HCT116 (cell line): Measurements from ENCODE around the gene TBC1D21. TPM values are rescaled to one million over a fixed set of nuclear protein-coding genes. Genes with fewer than 3 reads are reported as not detected.

ENCODE experiments used
- ATAC-seq: fragments of 200-7000 bp; cut with Tn5 transposase; 2 replicates; pipeline ENCODE4 v1.9.1; 2020; ENCODE audit warnings: mild to moderate bottlenecking, moderate library complexity
- BruUV-seq: library from RNA; stranded (reverse); fragments of 400-500 nt; replicated peaks from 2 replicates; lab custom pipeline; 2021; lab: Mats Ljungman, UMichigan
- CTCF ChIA-PET: fragments of 300-600 bp; sonication (Branson Sonifier 250); formaldehyde crosslinking; loops from one replicate; lab custom pipeline; 2021; ENCODE audit warnings: antibody characterized with exemption; lab: Charles Lee
- POLR2A ChIA-PET: fragments of 300-600, 350-600 bp; sonication (Branson Sonifier 250); formaldehyde crosslinking; loops from one replicate; lab custom pipeline; 2021; ENCODE audit warnings: antibody characterized with exemption; lab: Charles Lee
- RAD21 ChIA-PET, 2 experiments: fragments of 300-600 bp; sonication (Branson Sonifier 250); formaldehyde crosslinking; loops; one replicate each; lab custom pipeline; 2023; ENCODE audit warnings: low total read pairs in 2 of 2; ENCODE audit not compliant: uncharacterized antibody in 2 of 2, unreplicated experiment in 2 of 2, low non-redundant PET in 1 of 2; lab: Charles Lee
- DNase-seq: peaks from one replicate; pipeline ENCODE4 v3.0.0-alpha.2; 2010; ENCODE audit warnings: low read depth, low spot score
- H2AFZ ChIP-seq: fragments of 200-600 bp; shearing (Covaris generic), sonication (generic); 2 replicates; pipeline ENCODE4 v1.6.1; 2017; ENCODE audit warnings: low read depth, mixed run types, mixed read lengths, antibody characterized with exemption, low read length; ENCODE audit not compliant: poor library complexity, severe bottlenecking
- H3K27ac ChIP-seq: 2 replicates; pipeline ENCODE4 v1.5.1; 2012; ENCODE audit warnings: low read depth, low read length
- H3K27me3 ChIP-seq: fragments of 200-600 bp; sonication (generic); 2 replicates; pipeline ENCODE4 v1.6.1; 2016; ENCODE audit warnings: mixed run types, low read length, mixed read lengths; ENCODE audit not compliant: insufficient read depth
- H3K36me3 ChIP-seq, 2 experiments: fragments of 200-500 bp in 1 of 2; fragments of 200-600 bp in 1 of 2; sonication (Bioruptor generic) in 1 of 2; sonication (generic) in 1 of 2; 2 replicates each; pipeline versions ENCODE4 v1.5.1 to v1.6.1; 2014 to 2016; ENCODE audit warnings: low read length in 2 of 2, inconsistent platforms in 1 of 2, mixed read lengths in 1 of 2, mixed run types in 1 of 2; ENCODE audit not compliant: insufficient read depth in 2 of 2, control insufficient read depth in 1 of 2
- H3K4me1 ChIP-seq, 2 experiments: fragments of 200-600 bp in 1 of 2; sonication (generic) in 1 of 2; 2 replicates each; pipeline versions ENCODE4 v1.5.1 to v1.6.1; 2012 to 2017; ENCODE audit warnings: low read length in 2 of 2, inconsistent platforms in 1 of 2, mild to moderate bottlenecking in 1 of 2, mixed read lengths in 1 of 2, mixed run types in 1 of 2, moderate library complexity in 1 of 2; ENCODE audit not compliant: insufficient read depth in 2 of 2, control insufficient read depth in 1 of 2
- H3K4me2 ChIP-seq: fragments of 200-600 bp; sonication (generic); 2 replicates; pipeline ENCODE4 v1.6.1; 2017; ENCODE audit warnings: mixed run types, low read length, mixed read lengths
- H3K4me3 ChIP-seq, 2 experiments: fragments of 200-600 bp in 1 of 2; sonication (generic) in 1 of 2; replicated peaks in 1 of 2; 2 replicates each; pipeline ENCODE4 v1.5.1; 2011 to 2016; ENCODE audit warnings: low read length in 2 of 2, control low read depth in 1 of 2, low read depth in 1 of 2, mild to moderate bottlenecking in 1 of 2, mixed read lengths in 1 of 2, mixed run types in 1 of 2
- H3K79me2 ChIP-seq: fragments of 200-600 bp; sonication (generic); 2 replicates; pipeline ENCODE4 v1.6.1; 2017; ENCODE audit warnings: mild to moderate bottlenecking, mixed run types, low read length, moderate library complexity, mixed read lengths; ENCODE audit not compliant: insufficient read depth
- H3K9ac ChIP-seq: fragments of 200-600 bp; sonication (generic); 2 replicates; pipeline ENCODE4 v1.6.1; 2016; ENCODE audit warnings: low read length, mixed read lengths
- H3K9me2 ChIP-seq: fragments of 200-600 bp; sonication (generic), shearing (Covaris generic); 2 replicates; pipeline ENCODE4 v1.6.1; 2017; ENCODE audit warnings: mixed run types, mild to moderate bottlenecking, moderate library complexity; ENCODE audit not compliant: insufficient read depth
- H3K9me3 ChIP-seq, 2 experiments: fragments of 200-500 bp in 1 of 2; fragments of 200-600 bp in 1 of 2; sonication (Bioruptor generic) in 1 of 2; sonication (generic) in 1 of 2; 2 replicates each; pipeline ENCODE4 v1.6.1; 2014 to 2017; ENCODE audit warnings: low read length in 2 of 2, mixed read lengths in 2 of 2, inconsistent platforms in 1 of 2, low read depth in 1 of 2, mild to moderate bottlenecking in 1 of 2, mixed run types in 1 of 2, moderate library complexity in 1 of 2; ENCODE audit not compliant: control insufficient read depth in 1 of 2, insufficient read depth in 1 of 2
- H4K20me1 ChIP-seq: fragments of 200-600 bp; sonication (generic), shearing (Covaris generic); 2 replicates; pipeline ENCODE4 v1.6.1; 2017; ENCODE audit warnings: mixed run types, mild to moderate bottlenecking, moderate library complexity; ENCODE audit not compliant: insufficient read depth
- CEBPB ChIP-seq: IDR thresholded peaks from 2 replicates; pipeline ENCODE4 v1.6.1; 2012; ENCODE audit warnings: low read depth
- EGR1 ChIP-seq: IDR thresholded peaks from 2 replicates; pipeline ENCODE4 v1.6.1; 2012; ENCODE audit warnings: low read depth
- ELF1 ChIP-seq: IDR thresholded peaks from 2 replicates; pipeline ENCODE4 v1.6.1; 2012; ENCODE audit warnings: low read depth, borderline replicate concordance
- EZH2 ChIP-seq: fragments of 200-600 bp; sonication (generic); IDR thresholded peaks from 2 replicates; pipeline ENCODE4 v1.6.1; 2017; ENCODE audit warnings: antibody characterized with exemption, mixed run types
- EZH2phosphoT487 ChIP-seq: fragments of 200-600 bp; IDR thresholded peaks from 2 replicates; pipeline ENCODE4 v1.6.1; 2018; ENCODE audit warnings: antibody characterized with exemption, borderline replicate concordance
- FOSL1 ChIP-seq: IDR thresholded peaks from 2 replicates; pipeline ENCODE4 v1.6.1; 2012; ENCODE audit warnings: low read depth
- POLR2A ChIP-seq: IDR thresholded peaks from 2 replicates; pipeline ENCODE4 v1.7.0; 2011; ENCODE audit warnings: borderline replicate concordance; ENCODE audit not compliant: insufficient read depth, insufficient read length; ENCODE audit errors: extremely low read depth
- POLR2AphosphoS5 ChIP-seq: IDR thresholded peaks from 2 replicates; pipeline ENCODE4 v1.6.1; 2011; ENCODE audit warnings: mild to moderate bottlenecking, low read depth, low read length, moderate library complexity
- SIN3A ChIP-seq: IDR thresholded peaks from 2 replicates; pipeline ENCODE4 v1.6.1; 2012; ENCODE audit warnings: low read depth
- SP1 ChIP-seq: IDR thresholded peaks from 2 replicates; pipeline ENCODE4 v1.6.1; 2012; ENCODE audit warnings: low read depth
- SRF ChIP-seq: IDR thresholded peaks from 2 replicates; pipeline ENCODE4 v1.6.1; 2012; ENCODE audit warnings: low read depth
- YY1 ChIP-seq: IDR thresholded peaks from 2 replicates; pipeline ENCODE4 v1.6.1; 2011; ENCODE audit warnings: low read length, low read depth, moderate library complexity, mild to moderate bottlenecking; ENCODE audit not compliant: insufficient replicate concordance; ENCODE audit errors: extremely low read depth
- ZFX ChIP-seq: fragments of 450-650 bp; IDR thresholded peaks from 2 replicates; pipeline ENCODE4 v1.6.1; 2017
- ZNF274 ChIP-seq: fragments of 200-500 bp; sonication (Bioruptor generic); IDR thresholded peaks from 2 replicates; pipeline ENCODE4 v1.6.1; 2014; ENCODE audit warnings: mild to moderate bottlenecking, low read depth, low read length, inconsistent platforms
- intact Hi-C: fragments of 100-400 bp; cut with micrococcal nuclease; formaldehyde crosslinking; loops from 2 replicates; pipeline ENCODE4 v1.10.0; 2022
- total RNA-seq: library from RNA; stranded (reverse); gene quantifications from one replicate; pipeline ENCODE4 v1.2.1, GENCODE V29; 2021; ENCODE audit not compliant: unreplicated experiment
- TF ChIP-seq, protein P1 (sequence below): IDR thresholded peaks from 2 replicates; pipeline ENCODE4 v1.6.1; 2012
- TF ChIP-seq, protein P2 (sequence below): IDR thresholded peaks from 2 replicates; pipeline ENCODE4 v1.6.1; 2012
- TF ChIP-seq, protein P3 (sequence below), 3 experiments: fragments of 200-600 bp in 1 of 3; sonication (generic) in 1 of 3; IDR thresholded peaks in 2 of 3; conservative IDR thresholded peaks in 1 of 3; 2 replicates each; pipeline ENCODE4 v1.5.1; 2012 to 2017; ENCODE audit warnings: low read depth in 2 of 3, low read length in 2 of 3, antibody characterized with exemption in 1 of 3, borderline replicate concordance in 1 of 3, control low read depth in 1 of 3, mild to moderate bottlenecking in 1 of 3, mixed read lengths in 1 of 3, mixed run types in 1 of 3, moderate library complexity in 1 of 3; ENCODE audit not compliant: insufficient read depth in 1 of 3
- TF ChIP-seq, protein P4 (sequence below): IDR thresholded peaks from 2 replicates; pipeline ENCODE4 v1.6.1; 2012; ENCODE audit warnings: low read depth

Gene TBC1D21
- total RNA-seq, 1 experiment from 2014 or later = not detected

DNA sequence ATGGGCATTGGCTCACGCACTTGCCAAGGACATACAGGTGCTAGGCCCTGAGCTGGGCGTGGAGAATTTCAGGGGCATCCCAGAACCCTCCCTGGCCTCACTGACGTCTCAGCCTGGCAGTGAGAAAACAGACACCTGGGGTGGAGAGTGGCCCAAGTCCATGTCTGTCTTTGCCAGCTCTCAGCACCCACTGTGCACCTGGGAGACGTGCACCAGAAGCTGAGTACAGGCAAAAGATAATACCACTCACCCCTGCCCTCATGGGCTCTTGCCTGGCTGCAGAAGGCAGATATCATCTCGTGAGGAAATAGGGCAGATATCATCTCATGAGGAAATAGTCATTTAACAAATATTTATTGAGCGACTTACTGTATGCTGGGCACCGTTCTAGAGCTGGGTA lies 60.9 kb downstream of the TBC1D21 start:
- no peak overlapping the region for H3K4me2 ChIP-seq
- BruUV-seq = no TSS peak
- peaks cover 0 to under 1% of the 10 kb centered on the region in 2 experiments; a peak in 2 of 4 replicates for H3K4me1 ChIP-seq
- no peak overlapping the region for H3K4me3 ChIP-seq
- no peak for DNase-seq
- H3K79me2 ChIP-seq = no peaks in the 10 kb centered on the region
- no peak overlapping the region for H3K9ac ChIP-seq
- intact Hi-C loops = no loop called here
- no peaks in the 10 kb centered on the region for H3K27me3 ChIP-seq
- ChIA-PET POLR2A (no interaction called here), CTCF (no interaction called here), RAD21 (no interaction called here)
- H3K9me2 ChIP-seq = no peaks in the 10 kb centered on the region
- no peak overlapping the region for H2AFZ ChIP-seq
- H3K27ac ChIP-seq = no peak overlapping the region
- no peak for ATAC-seq
- H3K36me3 ChIP-seq = no peaks in the 10 kb centered on the region
- no peaks in the 10 kb centered on the region for H3K9me3 ChIP-seq
- H4K20me1 ChIP-seq = no peaks in the 10 kb centered on the region
- TF ChIP-seq SIN3A = no peak
- no peak for TF ChIP-seq EGR1
- TF ChIP-seq, protein P1, sequence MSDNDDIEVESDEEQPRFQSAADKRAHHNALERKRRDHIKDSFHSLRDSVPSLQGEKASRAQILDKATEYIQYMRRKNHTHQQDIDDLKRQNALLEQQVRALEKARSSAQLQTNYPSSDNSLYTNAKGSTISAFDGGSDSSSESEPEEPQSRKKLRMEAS = no peak
- TF ChIP-seq FOSL1 = no peak
- TF ChIP-seq ELF1 = no peak
- no peak for TF ChIP-seq SRF
- TF ChIP-seq ZFX = no peak
- no peak for TF ChIP-seq EZH2
- TF ChIP-seq POLR2A = no peak
- TF ChIP-seq CEBPB = no peak
- TF ChIP-seq ZNF274 = no peak
- TF ChIP-seq SP1 = no peak
- TF ChIP-seq, protein P2, sequence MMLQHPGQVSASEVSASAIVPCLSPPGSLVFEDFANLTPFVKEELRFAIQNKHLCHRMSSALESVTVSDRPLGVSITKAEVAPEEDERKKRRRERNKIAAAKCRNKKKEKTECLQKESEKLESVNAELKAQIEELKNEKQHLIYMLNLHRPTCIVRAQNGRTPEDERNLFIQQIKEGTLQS = no peak
- no peak for TF ChIP-seq POLR2AphosphoS5
- TF ChIP-seq, protein P3, sequence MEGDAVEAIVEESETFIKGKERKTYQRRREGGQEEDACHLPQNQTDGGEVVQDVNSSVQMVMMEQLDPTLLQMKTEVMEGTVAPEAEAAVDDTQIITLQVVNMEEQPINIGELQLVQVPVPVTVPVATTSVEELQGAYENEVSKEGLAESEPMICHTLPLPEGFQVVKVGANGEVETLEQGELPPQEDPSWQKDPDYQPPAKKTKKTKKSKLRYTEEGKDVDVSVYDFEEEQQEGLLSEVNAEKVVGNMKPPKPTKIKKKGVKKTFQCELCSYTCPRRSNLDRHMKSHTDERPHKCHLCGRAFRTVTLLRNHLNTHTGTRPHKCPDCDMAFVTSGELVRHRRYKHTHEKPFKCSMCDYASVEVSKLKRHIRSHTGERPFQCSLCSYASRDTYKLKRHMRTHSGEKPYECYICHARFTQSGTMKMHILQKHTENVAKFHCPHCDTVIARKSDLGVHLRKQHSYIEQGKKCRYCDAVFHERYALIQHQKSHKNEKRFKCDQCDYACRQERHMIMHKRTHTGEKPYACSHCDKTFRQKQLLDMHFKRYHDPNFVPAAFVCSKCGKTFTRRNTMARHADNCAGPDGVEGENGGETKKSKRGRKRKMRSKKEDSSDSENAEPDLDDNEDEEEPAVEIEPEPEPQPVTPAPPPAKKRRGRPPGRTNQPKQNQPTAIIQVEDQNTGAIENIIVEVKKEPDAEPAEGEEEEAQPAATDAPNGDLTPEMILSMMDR (IDR thresholded peaks at IDR 0.05 in 2 of 3, conservative IDR thresholded peaks at IDR 0.05 in 1 of 3; ENCODE audit: borderline replicate concordance in 1 of 3, insufficient read depth in 1 of 3, low read depth in 2 of 3, low read length in 2 of 3) = no peak
- no peak for TF ChIP-seq EZH2phosphoT487
- TF ChIP-seq, protein P4, sequence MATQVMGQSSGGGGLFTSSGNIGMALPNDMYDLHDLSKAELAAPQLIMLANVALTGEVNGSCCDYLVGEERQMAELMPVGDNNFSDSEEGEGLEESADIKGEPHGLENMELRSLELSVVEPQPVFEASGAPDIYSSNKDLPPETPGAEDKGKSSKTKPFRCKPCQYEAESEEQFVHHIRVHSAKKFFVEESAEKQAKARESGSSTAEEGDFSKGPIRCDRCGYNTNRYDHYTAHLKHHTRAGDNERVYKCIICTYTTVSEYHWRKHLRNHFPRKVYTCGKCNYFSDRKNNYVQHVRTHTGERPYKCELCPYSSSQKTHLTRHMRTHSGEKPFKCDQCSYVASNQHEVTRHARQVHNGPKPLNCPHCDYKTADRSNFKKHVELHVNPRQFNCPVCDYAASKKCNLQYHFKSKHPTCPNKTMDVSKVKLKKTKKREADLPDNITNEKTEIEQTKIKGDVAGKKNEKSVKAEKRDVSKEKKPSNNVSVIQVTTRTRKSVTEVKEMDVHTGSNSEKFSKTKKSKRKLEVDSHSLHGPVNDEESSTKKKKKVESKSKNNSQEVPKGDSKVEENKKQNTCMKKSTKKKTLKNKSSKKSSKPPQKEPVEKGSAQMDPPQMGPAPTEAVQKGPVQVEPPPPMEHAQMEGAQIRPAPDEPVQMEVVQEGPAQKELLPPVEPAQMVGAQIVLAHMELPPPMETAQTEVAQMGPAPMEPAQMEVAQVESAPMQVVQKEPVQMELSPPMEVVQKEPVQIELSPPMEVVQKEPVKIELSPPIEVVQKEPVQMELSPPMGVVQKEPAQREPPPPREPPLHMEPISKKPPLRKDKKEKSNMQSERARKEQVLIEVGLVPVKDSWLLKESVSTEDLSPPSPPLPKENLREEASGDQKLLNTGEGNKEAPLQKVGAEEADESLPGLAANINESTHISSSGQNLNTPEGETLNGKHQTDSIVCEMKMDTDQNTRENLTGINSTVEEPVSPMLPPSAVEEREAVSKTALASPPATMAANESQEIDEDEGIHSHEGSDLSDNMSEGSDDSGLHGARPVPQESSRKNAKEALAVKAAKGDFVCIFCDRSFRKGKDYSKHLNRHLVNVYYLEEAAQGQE = no peak
- TF ChIP-seq YY1 = no peak
